Cerebellar nuclear complex (tissue), 1 donor: ENCODE results near the gene KCNJ16.

ENCODE experiments used
- DNase-seq, 2 experiments: peaks; one replicate each; lab custom pipeline; 2025; lab: John Stamatoyannopoulos, UW

The KCNJ16 gene

DNA sequence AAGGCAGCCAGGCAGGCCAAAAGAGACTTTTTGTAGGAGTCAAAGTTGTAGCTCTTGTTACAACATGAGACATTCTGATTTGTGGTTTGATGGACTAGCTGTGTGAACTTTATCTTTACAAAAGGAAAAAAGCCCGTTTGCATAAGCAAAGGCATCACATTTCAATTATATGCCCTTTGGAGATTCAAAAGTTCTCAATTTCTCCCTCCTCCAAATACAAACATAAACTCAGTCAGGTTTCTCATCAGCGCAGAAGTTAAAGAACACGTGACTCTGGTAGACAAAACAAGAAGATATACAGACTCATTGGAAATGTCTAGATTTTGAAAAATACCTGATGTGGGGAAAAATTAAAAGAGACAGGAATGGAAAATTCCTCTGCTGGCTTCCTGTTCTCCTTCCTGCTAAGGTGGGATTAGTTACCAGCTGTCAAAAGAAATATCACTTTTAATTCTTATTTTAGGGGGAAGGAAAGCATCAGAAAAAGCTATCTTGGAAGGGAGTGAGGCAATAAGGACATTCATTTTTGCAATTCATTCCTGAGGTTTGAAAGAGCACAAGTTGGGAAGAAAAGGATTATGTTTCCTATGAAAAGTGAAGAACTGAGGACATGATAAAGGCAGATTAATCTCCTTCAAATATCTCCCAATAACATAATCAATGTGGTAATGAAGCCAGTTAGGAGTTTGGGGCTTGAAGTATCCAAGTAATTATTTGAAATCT lies 4.6 kb upstream of the KCNJ16 start:
- no peak for DNase-seq

DNA sequence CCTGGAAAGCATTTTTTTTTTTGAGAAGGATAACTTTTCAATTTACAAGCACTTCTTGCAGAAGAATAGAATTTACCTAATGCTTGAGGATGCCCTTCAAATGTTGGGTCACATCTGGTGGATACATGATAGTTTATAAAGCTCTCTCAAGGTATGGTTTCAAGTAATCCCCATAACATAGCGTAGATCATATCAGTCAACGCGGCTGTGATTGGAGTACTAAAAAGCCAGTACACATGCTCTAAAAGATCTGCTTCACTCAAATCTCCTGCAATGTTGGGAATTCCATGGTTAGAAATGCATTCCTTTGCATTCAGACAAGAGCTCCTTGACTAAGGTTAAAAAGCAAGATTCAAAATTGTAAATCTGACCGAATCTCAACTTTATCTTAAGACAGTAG lies 3.9 kb upstream of the KCNJ16 start:
- DNase-seq, result no peak

DNA sequence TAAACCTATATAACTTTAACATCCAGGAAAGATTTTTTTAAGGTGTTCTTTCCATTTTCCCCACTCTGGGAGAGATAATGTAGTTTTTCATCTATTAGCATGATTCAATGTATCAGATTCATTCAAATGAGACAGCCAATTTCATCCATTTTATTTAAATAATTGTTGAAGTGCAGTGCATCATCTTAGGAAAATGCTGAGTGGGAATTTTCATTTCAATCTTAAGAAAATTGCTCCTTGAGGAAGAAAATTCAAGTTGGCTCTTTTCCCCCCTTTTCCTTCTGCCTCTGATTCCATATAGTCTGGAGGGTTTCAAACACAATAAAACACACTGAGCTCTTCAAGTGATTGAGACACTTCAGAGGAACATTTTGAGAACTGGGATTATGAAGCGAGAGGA lies 3.4 kb upstream of the KCNJ16 start:
- no peak for DNase-seq

DNA sequence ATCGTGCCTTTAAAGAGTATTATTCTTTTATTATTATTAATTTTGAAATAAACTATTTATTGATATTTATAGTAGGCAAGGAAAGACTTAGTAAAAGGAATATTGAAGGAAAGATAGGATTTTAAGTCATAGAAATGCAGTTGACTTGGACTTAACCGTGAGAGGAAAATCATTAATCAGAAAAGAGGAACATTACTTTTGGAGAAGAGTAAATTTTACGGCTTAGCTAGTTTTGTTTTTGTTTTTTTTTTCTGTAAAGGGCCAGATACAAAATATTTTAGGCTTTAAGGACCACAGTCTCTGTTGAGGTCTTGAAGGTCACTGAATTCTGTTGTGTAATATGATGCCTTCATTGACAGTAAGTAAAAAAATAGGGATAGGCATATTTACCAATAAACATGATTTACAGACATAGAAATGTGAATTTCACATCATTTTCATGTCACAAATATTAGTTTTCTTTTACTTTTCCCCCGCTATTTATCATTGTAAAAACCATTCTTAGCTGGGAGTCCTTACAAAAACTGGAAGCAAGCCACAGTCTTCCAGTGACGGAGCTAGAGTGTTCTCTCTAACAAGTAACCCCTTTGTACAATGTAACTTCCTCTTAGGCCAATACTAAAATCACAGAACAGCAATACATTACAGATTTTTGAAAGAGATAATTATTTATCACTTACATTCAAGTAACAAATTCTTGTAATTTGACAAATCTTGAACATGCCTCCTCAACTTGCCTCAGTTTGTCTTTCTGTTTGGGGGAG lies 2.3 kb upstream of the KCNJ16 start:
- DNase-seq, result no peak

DNA sequence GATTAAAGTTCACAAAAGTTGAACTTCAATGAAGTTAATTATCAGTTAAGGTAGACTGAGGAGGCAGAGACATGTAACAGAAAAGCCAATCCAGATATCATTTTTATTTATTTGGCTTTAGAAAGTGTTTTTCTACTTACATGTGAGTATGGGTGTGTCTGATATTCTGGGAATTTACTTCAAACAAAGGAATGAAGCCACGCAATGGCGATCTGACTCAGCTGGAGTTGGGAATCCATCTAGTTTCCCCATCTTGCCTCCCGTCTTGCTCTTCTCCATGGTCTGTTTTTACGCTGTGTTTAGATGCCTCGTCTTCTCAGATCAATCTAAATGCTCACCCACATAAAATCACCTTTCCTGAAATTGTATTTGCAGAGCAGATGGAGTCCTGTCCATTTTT lies 1.7 kb upstream of the KCNJ16 start:
- DNase-seq, result no peak

DNA sequence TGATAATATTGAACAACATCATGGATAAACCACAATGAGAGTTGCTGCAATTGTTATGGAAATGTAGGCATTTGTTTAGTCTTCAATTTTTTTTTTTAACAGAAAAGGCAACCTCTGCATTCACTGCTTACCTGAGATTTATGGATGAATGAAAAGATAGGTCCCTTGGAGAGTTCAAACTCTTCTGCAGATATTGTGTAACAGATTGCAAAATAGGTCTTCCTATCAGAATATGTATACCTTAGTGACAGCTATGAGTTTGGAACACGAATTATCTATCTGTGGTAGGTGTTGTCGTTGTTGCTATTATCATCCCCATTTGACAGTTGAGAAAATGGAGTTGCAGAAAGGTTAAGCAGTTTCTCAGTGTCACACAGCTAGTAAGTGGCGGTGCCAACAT lies 1.2 kb upstream of the KCNJ16 start:
- DNase-seq, result no peak

DNA sequence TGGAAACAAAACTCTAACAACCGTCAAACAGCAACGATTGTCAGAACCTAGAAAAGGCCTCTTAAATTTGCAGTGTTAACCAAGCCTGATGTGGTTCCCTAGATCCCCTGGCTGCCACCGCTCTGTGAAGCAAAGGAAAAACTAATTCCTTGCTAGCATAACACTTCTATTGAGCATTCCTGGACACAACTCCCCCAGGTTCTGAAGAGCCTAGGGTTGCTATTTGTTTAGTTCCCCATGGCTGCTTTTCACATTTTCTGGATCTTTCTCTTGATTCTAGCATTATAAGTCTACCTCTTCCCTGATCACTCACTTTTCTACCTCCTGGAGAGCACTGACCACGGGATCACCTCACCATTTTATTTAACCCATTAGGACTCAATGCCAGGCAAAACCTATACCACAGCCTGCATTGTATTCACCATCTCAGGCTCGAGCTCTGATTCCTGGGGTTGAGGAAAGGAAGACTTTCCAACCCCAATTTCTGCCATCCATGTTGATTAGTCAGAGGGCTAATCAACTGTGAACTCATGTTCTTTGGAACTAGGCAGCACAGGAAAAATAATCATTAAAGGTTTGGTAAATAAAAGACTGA lies 692 bp upstream of the KCNJ16 start:
- DNase-seq, result no peak

DNA sequence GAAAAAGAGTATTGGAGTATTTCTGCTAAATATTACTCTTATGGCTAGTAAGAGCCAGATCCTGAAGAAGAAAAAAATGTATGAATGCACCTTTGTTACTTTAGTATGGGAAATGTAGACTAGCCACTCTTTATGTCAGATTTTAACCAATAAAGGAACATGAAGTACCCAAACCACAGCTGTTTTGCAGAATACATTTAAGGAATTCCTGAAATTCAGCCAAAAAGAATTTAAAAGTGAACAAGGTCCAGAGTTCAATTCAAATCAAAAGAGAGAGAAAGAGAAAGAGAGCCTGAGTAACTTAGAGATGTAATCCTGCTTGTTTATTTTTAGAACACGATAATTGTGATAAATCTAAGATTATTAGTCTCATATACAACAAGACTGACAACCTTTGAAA lies 1.2 kb downstream of the KCNJ16 start:
- no peak for DNase-seq

DNA sequence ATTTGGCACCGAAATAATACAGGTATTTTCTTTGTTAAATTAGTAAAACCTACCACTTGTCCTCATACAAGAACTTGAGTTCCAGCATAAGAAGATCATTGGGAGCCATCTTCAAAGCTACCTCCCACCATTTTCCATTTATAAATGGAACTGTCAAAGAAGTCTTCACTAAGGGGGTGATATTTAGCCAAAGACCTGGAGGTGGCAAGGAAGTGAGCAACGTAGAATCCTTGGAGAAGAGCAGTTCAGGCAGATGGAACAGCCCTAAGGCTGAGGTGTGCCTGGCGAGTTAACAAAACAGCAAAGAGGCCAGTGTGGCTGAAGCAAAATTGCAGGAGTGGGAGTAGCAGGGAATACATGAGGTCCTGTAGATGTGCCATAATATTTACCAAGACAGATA lies 1.8 kb downstream of the KCNJ16 start:
- no peak for DNase-seq

DNA sequence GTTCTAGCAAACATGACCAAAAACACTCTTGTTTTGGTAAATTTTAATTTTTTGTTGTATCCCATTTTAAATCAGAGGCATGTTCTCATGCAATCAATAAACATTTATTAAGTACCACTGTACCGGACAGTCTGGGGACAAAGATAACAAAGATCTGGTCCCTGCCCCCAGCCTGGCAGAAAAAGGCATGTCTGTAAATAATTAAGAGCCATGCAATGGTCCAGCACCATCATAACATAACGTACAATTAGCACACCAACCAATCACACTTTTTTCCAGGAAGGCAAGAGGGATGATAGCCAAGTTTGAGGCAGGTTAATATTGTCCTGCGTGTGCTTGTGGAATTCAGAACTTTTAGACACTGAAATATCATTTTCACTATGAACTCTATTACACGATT lies 3.5 kb downstream of the KCNJ16 start:
- DNase-seq, result no peak

DNA sequence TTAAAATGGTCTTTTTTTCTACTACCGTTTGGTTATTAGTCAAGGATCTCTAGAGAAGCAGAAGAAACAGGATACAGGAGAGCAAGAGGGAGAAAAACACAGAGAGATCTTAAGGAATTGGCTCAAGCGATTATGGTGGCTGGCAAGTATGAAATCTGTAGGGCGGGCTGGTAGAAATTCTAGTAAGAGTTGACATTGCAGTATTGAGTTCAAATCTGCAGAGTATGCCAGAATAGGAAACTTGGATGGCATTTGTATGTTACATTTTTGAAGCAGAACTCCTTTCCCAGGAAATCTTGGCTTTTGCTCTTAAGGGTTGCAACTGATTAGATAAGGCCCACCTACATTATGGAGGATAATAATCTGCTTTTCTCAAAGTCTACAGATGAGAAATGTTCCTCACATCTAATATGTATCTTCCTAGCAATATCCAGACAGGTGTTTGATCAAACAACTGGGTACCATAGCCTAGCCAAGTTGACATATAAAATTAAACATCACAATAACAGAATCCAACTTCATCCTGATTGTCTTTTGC lies 4.0 kb downstream of the KCNJ16 start:
- DNase-seq, result no peak

DNA sequence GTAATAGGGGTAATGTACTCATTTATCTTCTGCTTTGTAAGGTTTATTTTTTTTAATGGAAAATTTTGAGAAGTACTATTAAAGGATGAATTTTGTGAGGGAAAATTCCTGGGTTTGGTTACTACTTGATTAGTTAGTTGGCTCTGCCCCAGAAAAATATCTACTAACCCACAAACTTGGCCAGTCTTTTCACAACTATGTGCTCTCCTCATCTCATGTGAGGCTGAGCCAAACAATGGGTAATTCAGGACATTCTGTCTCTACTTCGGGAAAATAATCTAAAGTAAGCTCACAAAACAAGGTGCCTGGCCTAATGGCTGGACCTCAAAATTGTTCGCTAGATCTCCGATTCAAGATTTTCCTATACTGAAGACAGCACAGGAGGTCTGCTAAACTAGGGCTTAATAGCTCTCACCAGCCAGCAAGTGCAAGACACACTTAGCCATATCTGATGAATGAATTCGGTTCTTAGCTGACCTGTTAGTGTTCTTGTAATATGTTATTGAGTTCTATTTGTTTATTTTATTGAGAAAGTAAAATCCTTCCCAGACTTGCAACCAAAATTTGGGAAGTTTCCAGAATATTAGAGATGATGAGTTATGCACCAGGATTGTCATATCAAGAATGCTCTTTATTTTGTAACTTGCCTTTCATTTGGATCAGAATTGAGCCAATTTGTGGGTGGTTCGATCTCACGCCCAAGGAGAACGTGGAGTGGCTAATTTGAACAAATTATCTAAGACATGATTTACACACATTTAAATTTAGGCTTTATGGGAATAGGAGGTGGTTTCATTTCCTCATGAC lies 5.7 kb downstream of the KCNJ16 start:
- no peak for DNase-seq

DNA sequence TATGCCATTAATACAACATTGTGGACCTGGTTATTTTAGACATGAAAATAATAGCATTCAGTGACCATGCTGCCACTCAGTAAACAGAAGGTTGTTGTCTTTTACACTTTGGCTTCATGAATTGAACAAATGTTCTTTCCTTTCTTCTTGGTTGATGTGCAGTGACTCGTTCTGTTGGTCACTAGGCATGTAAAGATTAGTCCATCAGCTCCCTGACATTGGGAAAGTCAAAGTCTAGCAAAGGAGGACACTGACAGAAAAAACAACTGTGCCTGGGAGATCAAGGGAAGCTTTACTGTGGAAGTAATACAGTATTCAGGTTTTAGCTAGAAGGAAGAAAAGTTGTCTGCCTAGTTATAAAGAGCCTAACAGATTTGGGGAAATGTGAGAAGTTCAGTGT lies 6.9 kb downstream of the KCNJ16 start:
- no peak for DNase-seq

DNA sequence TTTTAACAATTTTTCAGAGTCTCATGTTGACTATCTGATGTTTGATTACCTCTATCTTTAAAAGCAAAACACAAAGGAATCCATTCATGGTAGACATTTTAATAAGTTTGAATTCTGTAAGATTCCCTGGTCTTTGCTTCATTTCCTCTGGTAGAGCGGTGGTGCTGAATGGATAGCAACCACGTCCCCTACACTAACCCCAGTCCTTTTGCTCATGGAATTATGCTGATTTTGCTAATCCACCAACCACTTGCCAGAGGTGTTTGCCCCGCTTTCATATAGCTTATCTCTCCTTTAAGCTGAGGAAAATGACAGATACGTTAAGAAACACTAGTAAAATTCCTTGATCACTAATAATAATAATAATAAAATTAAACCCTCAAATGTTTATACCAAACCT lies 9.5 kb downstream of the KCNJ16 start:
- no peak for DNase-seq

DNA sequence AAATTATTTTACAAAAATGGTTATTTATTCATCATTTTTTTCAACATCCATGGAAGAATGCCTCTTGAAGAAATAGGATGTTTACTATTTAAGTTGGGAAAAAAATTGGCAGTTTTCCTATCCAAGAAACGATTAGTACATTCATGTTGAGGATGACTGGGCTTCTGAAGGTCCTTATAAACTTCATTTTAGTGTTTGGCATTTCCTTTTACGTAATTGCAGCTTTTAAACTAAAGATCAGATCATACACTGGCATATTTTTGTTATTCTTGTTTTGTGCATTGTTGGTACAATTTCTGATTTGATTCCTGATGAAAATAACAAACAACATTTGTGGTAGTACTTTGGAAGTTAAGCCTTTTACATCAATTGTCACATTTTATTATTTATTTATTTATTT lies 11.5 kb downstream of the KCNJ16 start:
- DNase-seq, result no peak

DNA sequence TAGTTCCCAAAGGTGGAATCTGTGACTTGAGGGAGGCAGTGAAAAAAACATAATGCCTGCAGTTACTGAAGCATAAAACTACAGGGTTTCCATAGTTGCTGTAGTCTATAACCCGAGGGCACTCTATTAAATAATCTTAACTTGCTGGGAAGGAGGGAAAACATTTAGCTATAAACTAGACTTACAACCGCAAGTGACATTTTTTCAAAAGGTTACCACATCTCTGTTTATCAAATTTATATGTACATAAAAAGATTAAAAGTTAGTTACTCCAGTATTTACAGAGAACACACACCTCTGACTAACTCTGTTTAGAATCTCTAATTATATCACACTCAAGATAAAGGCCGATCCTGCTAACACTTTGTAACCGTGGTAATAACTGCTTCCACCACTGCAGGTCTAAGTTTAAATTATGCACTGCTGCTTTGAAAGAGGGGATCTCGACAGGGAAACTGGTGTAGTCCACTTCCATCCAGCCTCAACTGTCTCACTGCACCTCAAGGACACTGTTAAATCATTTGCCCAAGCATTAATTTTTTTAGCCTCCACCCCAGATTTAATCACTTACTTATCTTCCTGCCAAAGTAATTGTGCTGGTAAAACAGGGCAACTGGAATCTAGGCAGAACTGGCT lies 14.6 kb downstream of the KCNJ16 start:
- no peak for DNase-seq

DNA sequence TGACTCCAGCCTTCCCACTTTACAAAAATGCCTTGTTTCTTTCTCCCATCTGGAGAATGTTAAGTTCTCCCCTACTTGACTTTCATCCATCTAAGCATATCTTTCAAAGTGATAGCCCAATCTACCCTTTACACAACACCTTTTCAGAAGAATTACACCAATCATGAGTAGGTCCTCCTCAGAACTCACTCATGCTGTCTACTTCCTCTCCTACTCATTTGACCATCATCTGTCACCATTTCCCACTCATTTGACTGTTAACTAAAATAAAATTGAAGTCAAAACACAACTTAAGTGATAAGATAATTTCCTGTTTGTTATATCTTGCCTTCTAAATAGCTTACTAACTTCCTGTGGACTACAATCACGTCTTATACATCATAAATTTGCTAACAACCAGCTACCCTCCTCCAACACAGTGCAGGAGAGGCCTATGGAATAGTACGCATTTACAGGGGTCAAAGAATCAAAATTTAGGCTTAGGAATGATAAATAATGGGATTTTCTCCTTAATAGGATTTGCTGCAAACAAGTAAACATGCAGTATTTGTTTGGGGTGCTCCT lies 16.1 kb downstream of the KCNJ16 start:
- no peak for DNase-seq

DNA sequence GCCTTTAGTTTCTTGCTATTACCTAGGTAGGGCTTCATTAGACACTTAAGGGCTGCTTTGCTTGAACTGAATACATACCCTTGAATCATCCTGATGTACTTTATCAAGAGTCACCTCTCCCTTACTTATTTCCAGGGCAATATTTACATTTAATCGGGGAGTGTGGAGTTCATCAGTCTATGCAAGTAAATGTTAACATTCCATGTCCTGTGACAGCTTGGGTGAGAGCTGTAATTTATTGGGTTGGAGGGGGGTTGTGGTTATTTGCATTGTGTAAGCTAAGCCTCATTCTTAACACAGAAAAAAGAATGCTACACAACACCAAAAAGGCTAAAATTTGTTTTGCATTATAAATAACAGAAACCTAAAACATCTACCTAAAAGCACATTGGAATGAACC lies 16.7 kb downstream of the KCNJ16 start:
- DNase-seq, result no peak

DNA sequence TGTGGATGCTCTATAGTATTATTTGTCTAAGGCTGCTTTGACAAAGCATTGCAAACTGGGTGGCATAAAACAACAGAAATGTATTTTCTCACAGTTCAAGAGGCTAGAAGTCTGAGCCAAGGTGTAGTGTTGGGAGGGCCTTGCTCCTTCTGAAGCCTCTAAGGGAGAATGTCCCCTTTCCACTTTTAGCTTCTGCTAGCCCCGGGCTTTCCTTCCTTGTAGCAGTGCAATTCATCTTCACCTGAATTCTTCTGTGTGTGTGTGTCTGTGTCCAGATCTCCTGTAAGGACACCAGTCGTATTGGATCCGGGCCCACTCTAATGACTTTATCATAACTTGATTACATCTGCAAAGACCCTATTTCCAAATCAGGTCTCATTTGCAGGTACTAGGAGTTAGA lies 18.1 kb downstream of the KCNJ16 start:
- no peak for DNase-seq

DNA sequence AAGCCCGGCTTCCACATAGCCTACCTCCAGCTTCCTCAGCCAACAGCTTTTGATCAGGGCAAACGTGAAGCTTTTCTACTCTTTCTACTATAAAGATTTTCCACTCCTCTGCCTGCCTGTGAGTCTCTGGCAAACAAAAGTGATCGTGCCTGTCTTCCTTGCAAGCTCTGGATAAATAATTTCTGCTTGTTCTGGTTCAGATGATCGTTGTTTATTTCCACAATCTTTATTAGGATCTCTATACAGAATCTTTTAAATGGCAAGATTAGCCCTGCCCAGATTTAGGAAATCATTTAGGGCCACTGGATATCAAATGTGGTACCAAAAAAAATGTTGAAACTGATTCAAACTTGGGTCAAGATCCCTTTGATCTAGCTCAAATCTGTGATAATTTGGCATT lies 20.4 kb downstream of the KCNJ16 start:
- no peak for DNase-seq

DNA sequence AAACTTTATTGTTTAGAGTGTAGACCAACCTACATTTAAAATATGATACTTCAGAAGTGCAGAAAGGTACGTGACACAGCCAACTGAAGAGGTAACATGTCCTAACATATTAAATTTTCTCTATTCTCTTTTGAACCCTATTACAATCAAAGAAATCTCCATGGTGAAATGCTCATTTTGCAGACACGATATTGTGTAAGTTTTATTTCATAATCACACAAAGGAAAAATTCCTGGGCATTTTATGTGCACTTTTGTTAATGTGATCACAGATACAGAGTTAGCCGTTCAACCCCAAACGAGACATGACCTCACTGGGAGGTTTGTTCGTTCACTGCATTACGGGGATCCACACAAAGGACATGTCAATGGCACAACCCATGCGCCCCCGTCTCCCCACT lies 21.8 kb downstream of the KCNJ16 start:
- DNase-seq, result no peak

DNA sequence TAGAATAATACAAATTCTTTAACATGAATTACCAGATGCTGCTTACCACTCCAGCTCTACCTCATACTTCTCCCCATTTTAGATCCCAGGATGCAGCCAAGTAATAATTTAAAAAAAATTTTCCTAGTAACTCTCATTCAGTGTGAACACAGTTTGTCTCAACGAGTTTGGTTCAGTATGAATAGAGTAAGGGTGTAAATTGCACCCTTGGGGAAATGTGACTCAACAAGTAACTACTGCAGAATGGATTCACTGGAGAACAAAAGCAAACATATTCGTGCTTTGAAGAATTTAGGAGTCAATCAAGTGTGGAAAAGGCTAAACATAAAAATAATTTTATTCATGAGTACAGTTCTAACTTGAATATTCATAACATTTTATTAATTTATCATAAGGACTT lies 23.0 kb downstream of the KCNJ16 start:
- DNase-seq, result no peak
